Gastrocnemius medialis (tissue), 4 donors: ENCODE measurements around the gene MTG1. TPM values are rescaled to one million over a fixed set of nuclear protein-coding genes. Genes with fewer than 3 reads are reported as not detected.
"Not testable (repeated sequence)": the region's sequence is repeated elsewhere in the genome, so short reads cannot be mapped to it uniquely, and the experiment has no call there.

Source experiments
- ATAC-seq, 2 donors: fragments of 150-250 bp; one replicate each; pipeline ENCODE4 v1.9.1; 2016
- DNase-seq, 2 donors: peaks; one replicate each; pipeline ENCODE4 v3.0.0-alpha.2; 2019
- H3K27ac ChIP-seq, 4 donors: fragments of 200-600 bp; sonication (generic); 1 replicate in 1 of 4; 2 replicates in 3 of 4; pipeline ENCODE4 v1.5.1; 2016 to 2018; ENCODE audit warnings: mild to moderate bottlenecking in 2 of 4, moderate library complexity in 1 of 4
- H3K27me3 ChIP-seq, 3 donors: fragments of 200-600 bp; sonication (generic) in 2 of 3; 1 replicate in 1 of 3; 2 replicates in 2 of 3; pipeline versions ENCODE4 v1.5.1 to v1.6.0; 2016 to 2019; ENCODE audit warnings: mild to moderate bottlenecking in 1 of 3, moderate library complexity in 1 of 3
- H3K36me3 ChIP-seq, 2 donors: fragments of 200-600 bp; sonication (generic) in 1 of 2; one replicate each; pipeline ENCODE4 v1.5.1; 2017 to 2018
- H3K4me1 ChIP-seq, 2 donors: fragments of 200-600 bp; sonication (generic) in 1 of 2; one replicate each; pipeline ENCODE4 v1.5.1; 2016 to 2017; ENCODE audit warnings: mild to moderate bottlenecking in 2 of 2
- H3K4me3 ChIP-seq, 4 donors: fragments of 200-600 bp; sonication (generic) in 3 of 4; 1 replicate in 1 of 4; 2 replicates in 3 of 4; pipeline ENCODE4 v1.5.1; 2016 to 2019; ENCODE audit warnings: mild to moderate bottlenecking in 2 of 4
- H3K9me3 ChIP-seq, 3 donors: fragments of 200-600 bp; sonication (generic) in 2 of 3; 1 replicate in 1 of 3; 2 replicates in 2 of 3; pipeline ENCODE4 v1.5.1; 2016 to 2019
- POLR2A ChIP-seq, 2 donors: fragments of 450-650 bp; IDR thresholded peaks; one replicate each; pipeline ENCODE4 v1.6.1; 2017; ENCODE audit warnings: antibody characterized with exemption in 2 of 2, mild to moderate bottlenecking in 2 of 2, moderate library complexity in 2 of 2
- in situ Hi-C, 4 donors: fragments of 200-750 bp; cut with MboI; loops; one replicate each; pipeline versions ENCODE4 v1.15.0 to v1.8.0; 2017; ENCODE audit warnings: low sequenced_read_pairs in 4 of 4
- intact Hi-C: fragments of 100-400 bp; cut with DNase I; formaldehyde crosslinking; loops from one replicate; pipeline ENCODE4 v1.15.1; 2023; ENCODE audit warnings: low total_unique reads
- total RNA-seq, 4 donors: library from RNA; depleted of rRNA; stranded (reverse); fragments of >200 nt; gene quantifications; one replicate each; pipeline versions ENCODE4 v1.1.0 to v1.2.3, GENCODE V29; 2016
- TF ChIP-seq, protein P1 (sequence below), 5 experiments: fragments of 450-650 bp in 3 of 5; fragments of 200-600 bp in 2 of 5; sonication (generic) in 2 of 5; IDR thresholded peaks in 4 of 5; conservative IDR thresholded peaks in 1 of 5; 1 replicate in 4 of 5; 2 replicates in 1 of 5; pipeline ENCODE4 v1.5.1; 2016 to 2019; ENCODE audit warnings: antibody characterized with exemption in 5 of 5, mild to moderate bottlenecking in 3 of 5, moderate library complexity in 3 of 5

Gene MTG1
- total RNA-seq, 4 donors from 2014 or later, result 12.2 to 23.9 (median 14.1) TPM

DNA sequence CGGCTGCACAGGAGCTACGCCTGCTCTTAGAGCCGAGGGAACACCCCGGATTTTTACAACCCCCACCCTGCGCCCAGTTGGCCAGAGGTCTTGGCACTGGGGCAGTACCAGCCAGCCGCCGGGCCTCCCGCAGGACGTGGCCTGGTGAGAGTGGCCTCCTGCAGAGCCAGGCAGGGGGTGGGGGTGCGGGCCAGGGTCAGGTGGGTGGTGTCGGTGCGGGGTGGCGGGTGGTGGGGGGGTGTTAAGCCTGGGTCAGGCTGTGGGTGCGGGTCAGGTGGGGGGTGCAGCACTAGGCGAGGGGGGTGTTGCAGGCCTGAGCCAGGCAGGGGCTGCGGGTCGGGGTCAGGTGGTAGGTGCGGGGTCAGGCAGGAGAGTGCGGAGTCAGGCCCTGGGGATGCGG, 21.4 kb upstream of the MTG1 start:
- no peak for DNase-seq
- no peaks in the 10 kb centered on the region for H3K27me3 ChIP-seq
- peak overlapping the region; percentile 71 to 88 (median 80) for H3K4me3 ChIP-seq
- no peak for ATAC-seq
- no peaks in the 10 kb centered on the region for H3K9me3 ChIP-seq
- in situ Hi-C loops (no loop called here), intact Hi-C loops (loop anchor here (2.0 kb wide), 1 partner anchor 64 kb away; the partner anchor contains the start of genes TUBGCP2 and ZNF511)
- peaks cover 9 to 14% of the 10 kb centered on the region in 2 donors for H3K4me1 ChIP-seq
- H3K27ac ChIP-seq, result peak overlapping the region; percentile 18 to 83 (median 46)
- TF ChIP-seq, protein P1, sequence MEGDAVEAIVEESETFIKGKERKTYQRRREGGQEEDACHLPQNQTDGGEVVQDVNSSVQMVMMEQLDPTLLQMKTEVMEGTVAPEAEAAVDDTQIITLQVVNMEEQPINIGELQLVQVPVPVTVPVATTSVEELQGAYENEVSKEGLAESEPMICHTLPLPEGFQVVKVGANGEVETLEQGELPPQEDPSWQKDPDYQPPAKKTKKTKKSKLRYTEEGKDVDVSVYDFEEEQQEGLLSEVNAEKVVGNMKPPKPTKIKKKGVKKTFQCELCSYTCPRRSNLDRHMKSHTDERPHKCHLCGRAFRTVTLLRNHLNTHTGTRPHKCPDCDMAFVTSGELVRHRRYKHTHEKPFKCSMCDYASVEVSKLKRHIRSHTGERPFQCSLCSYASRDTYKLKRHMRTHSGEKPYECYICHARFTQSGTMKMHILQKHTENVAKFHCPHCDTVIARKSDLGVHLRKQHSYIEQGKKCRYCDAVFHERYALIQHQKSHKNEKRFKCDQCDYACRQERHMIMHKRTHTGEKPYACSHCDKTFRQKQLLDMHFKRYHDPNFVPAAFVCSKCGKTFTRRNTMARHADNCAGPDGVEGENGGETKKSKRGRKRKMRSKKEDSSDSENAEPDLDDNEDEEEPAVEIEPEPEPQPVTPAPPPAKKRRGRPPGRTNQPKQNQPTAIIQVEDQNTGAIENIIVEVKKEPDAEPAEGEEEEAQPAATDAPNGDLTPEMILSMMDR (IDR thresholded peaks at IDR 0.05 in 4 of 5, conservative IDR thresholded peaks at IDR 0.05 in 1 of 5), result no peak
- TF ChIP-seq POLR2A (IDR thresholded peaks at IDR 0.05), result no peak
- peaks cover 0 to 25% of the 10 kb centered on the region in 2 donors for H3K36me3 ChIP-seq

DNA sequence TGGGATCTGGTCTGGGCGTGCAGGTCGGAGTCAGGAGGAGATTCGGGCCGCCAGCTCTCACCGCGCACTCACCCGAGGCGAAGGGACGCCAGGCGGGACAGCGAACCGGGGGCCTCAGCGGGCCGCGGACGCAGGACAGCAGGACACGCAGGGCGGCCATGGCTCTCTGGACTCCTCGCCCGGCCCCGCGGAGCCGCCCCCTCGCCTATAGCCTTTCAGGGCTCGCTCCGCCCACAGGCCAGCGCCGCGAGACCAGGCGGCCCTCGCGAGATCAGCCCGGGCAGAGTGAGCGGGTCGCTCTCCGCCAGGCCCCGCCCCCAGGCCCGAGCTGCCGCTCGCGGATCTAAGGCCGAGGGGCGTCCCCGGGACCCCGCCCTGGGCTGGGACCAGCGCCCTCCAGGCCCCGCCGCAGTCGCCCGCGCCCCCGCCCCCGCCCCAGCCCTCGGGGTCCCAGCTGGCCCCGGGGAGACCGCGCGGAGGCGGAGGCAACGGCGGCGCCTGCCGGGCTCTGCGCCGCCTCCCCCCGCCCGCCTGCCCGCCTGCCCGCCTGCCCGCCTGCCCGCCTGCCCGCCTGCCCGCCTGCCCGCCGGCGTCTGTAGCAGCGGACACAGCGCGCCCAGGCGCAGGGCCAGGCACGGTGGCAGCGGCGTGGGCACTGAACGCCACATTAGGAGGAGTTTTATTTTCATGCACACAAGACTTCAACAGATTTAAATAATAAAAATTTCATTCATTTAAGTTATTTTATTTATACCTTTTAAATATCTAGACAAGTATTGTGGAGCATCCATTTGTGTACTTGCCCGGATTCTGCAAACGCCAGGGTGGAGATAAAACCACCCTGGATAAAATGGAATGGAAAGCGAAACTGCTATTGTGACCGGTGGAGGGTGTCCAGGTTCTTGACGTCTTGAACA, 20.5 kb upstream of the MTG1 start, which contains the start of gene ECHS1:
ECHS1 (minus strand) TSS at position 181 of the 917 bp plus-strand sequence; CDS start at position 160, 21 bp downstream.
- H3K4me1 ChIP-seq, result peaks cover 14 to 18% of the 10 kb centered on the region in 2 donors
- in situ Hi-C loops, result no loop called here
- H3K36me3 ChIP-seq, result peaks cover 0 to 21% of the 10 kb centered on the region in 2 donors
- no peaks in the 10 kb centered on the region for H3K27me3 ChIP-seq
- H3K27ac ChIP-seq, result peak within 1 kb of the TSS; percentile 71 to 88 (median 86)
- TF ChIP-seq POLR2A (IDR thresholded peaks at IDR 0.05), result peak; percentile 53 to 59
- TF ChIP-seq, protein P1 (IDR thresholded peaks at IDR 0.05 in 4 of 5, conservative IDR thresholded peaks at IDR 0.05 in 1 of 5), result no peak
- DNase-seq (peak; percentile 86 to 93), ATAC-seq (peak; percentile 98)
- no peaks in the 10 kb centered on the region for H3K9me3 ChIP-seq
- intact Hi-C loops, result loop anchor here (1.0 to 2.0 kb wide), 2 partner anchors 21 to 65 kb away; partner anchors contain the start of genes MTG1, TUBGCP2 and ZNF511
- H3K4me3 ChIP-seq, result peak within 1 kb of the TSS; percentile 71 to 88 (median 80)

DNA sequence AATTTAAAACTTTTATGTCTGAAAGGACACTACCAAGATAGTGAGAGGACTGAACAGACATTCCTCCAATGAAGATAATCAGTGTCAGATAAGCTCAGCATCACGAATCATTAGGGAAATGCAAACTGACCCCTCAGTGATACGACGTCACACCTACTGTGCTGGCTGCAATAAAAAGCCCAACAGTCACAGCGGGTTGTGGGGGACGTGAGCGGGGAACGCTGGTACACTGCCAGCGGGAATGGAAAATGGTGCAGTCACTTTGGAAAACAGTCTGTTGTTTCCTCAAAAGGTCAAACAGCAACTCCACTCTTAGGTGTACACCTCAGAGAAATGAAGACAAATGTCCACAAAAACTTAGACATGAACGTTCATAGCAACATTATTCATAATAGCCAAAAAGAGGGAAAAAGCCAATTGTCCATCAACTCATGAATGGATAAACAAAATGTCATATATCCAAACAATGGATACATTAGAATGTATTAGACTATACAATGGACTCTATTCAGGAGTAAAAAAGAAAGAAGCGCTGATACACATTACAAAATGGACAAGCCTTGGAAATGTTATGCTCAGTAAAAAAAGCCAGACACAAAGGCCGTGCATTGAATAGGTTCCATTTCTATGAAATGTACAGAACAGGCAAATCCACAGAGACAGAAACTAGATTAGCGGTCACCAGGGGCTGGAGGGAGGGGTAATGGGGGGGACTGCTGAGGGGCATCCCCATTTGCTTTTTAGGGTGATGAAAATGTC, 18.4 kb upstream of the MTG1 start:
- peaks cover 0 to 1% of the 10 kb centered on the region in 2 donors for H3K36me3 ChIP-seq
- in situ Hi-C loops (no loop called here), intact Hi-C loops (no loop called here)
- H3K4me3 ChIP-seq, result no peak overlapping the region
- no peaks in the 10 kb centered on the region for H3K9me3 ChIP-seq
- TF ChIP-seq, protein P1 (IDR thresholded peaks at IDR 0.05 in 4 of 5, conservative IDR thresholded peaks at IDR 0.05 in 1 of 5), result no peak
- no peak for TF ChIP-seq POLR2A (IDR thresholded peaks at IDR 0.05)
- no peaks in the 10 kb centered on the region for H3K27me3 ChIP-seq
- H3K27ac ChIP-seq, result no peak overlapping the region
- peaks cover 20 to 26% of the 10 kb centered on the region in 2 donors for H3K4me1 ChIP-seq
- DNase-seq, result no peak
- ATAC-seq, result no peak

DNA sequence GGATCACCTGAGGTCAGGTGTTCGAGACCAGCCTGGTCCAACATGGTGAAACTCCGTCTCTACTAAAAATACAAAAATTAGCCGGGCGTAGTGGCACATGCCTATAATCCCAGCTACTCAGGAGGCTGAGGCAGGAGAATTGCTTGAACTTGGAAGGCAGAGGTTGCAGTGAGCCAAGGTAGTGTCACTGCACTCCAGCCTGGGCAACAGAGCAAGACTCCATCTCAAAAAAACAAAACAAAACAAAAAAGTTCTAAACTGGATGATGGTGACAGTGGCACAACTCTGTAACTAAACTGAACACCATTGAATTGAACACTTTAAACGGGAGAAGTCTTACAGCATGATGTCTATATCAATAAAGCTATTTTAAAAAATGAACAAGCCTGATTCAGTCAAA, 17.8 kb upstream of the MTG1 start:
- intact Hi-C loops, H3K27ac ChIP-seq, H3K36me3 ChIP-seq, H3K9me3 ChIP-seq, in situ Hi-C loops, DNase-seq, H3K4me3 ChIP-seq, ATAC-seq, H3K27me3 ChIP-seq: not testable (repeated sequence)
- H3K4me1 ChIP-seq, result peaks cover 20 to 26% of the 10 kb centered on the region in 2 donors
